WTC11 (cell line): ENCODE measurements around the gene MBD6. TPM values are rescaled to one million over a fixed set of nuclear protein-coding genes. Genes with fewer than 3 reads are reported as not detected.

Experiments
- ATAC-seq: fragments of 200-7000 bp; cut with Tn5 transposase; 2 replicates; pipeline ENCODE4 v1.10.0; 2021; ENCODE audit warnings: mild to moderate bottlenecking, moderate library complexity
- CTCF ChIA-PET: fragments of 300-600 bp; sonication (Branson Sonifier 250); formaldehyde crosslinking; loops from one replicate; lab custom pipeline; 2021; ENCODE audit warnings: antibody characterized with exemption; lab: Charles Lee
- POLR2A ChIA-PET: fragments of 350-600 bp; sonication (Branson Sonifier 250); formaldehyde crosslinking; loops from one replicate; lab custom pipeline; 2021; ENCODE audit warnings: antibody characterized with exemption; lab: Charles Lee
- DNase-seq: peaks from one replicate; pipeline ENCODE4 v3.0.0; 2021; ENCODE audit warnings: low spot score
- H3K27ac Mint-ChIP-seq: 2 replicates; pipeline ENCODE4 v1.8.0; 2021; ENCODE audit warnings: mixed read lengths
- H3K27me3 Mint-ChIP-seq: 2 replicates; pipeline ENCODE4 v1.8.0; 2021; ENCODE audit warnings: low read depth, mild to moderate bottlenecking, moderate library complexity, mixed read lengths
- H3K36me3 Mint-ChIP-seq: 2 replicates; pipeline ENCODE4 v1.8.0; 2021; ENCODE audit warnings: mixed read lengths
- H3K4me1 Mint-ChIP-seq: 2 replicates; pipeline ENCODE4 v1.8.0; 2022; ENCODE audit warnings: mixed read lengths
- H3K4me3 Mint-ChIP-seq: 2 replicates; pipeline ENCODE4 v1.8.0; 2021; ENCODE audit warnings: mild to moderate bottlenecking, moderate library complexity, mixed read lengths
- H3K9me3 Mint-ChIP-seq: 2 replicates; pipeline ENCODE4 v1.8.0; 2021; ENCODE audit warnings: mixed read lengths
- AR ChIP-seq: fragments of 250-450 bp; sonication (Bioruptor Pico); IDR thresholded peaks from 2 replicates; pipeline ENCODE4 v1.9.0; 2021; ENCODE audit warnings: mild to moderate bottlenecking
- CREB1 ChIP-seq: sonication (generic); formaldehyde crosslinking; IDR thresholded peaks from 2 replicates; pipeline ENCODE4 v1.8.0; 2023; ENCODE audit warnings: mild to moderate bottlenecking, missing genetic modification reagents
- GRHL2 ChIP-seq: fragments of 250-450 bp; sonication (Bioruptor Pico); IDR thresholded peaks from 2 replicates; pipeline ENCODE4 v1.8.0; 2022; ENCODE audit warnings: mild to moderate bottlenecking, moderate library complexity; ENCODE audit not compliant: insufficient replicate concordance, severe bottlenecking
- IRF2 ChIP-seq: sonication (generic); formaldehyde crosslinking; IDR thresholded peaks from 2 replicates; pipeline ENCODE4 v1.8.0; 2022; ENCODE audit warnings: low read depth, missing genetic modification reagents, borderline replicate concordance
- KAT7 ChIP-seq: sonication (generic); formaldehyde crosslinking; IDR thresholded peaks from 2 replicates; pipeline ENCODE4 v1.8.1; 2023; ENCODE audit warnings: missing genetic modification reagents, mild to moderate bottlenecking, borderline replicate concordance
- MXD4 ChIP-seq: fragments of 250-450 bp; sonication (Bioruptor Pico); IDR thresholded peaks from 2 replicates; pipeline ENCODE4 v1.8.0; 2021; ENCODE audit warnings: mild to moderate bottlenecking, moderate library complexity, borderline replicate concordance
- RELA ChIP-seq: sonication (generic); formaldehyde crosslinking; IDR thresholded peaks from 2 replicates; pipeline ENCODE4 v1.8.1; 2022; ENCODE audit warnings: missing genetic modification reagents, mild to moderate bottlenecking, borderline replicate concordance
- SP1 ChIP-seq: sonication (generic); formaldehyde crosslinking; conservative IDR thresholded peaks from 2 replicates; pipeline ENCODE4 v1.8.1; 2022; ENCODE audit warnings: missing genetic modification reagents
- TP53 ChIP-seq: sonication (generic); formaldehyde crosslinking; IDR thresholded peaks from 2 replicates; pipeline ENCODE4 v1.8.1; 2023; ENCODE audit warnings: mild to moderate bottlenecking, missing genetic modification reagents
- ZNF121 ChIP-seq: sonication (generic); formaldehyde crosslinking; IDR thresholded peaks from 2 replicates; pipeline ENCODE4 v1.8.0; 2023; ENCODE audit warnings: missing genetic modification reagents
- ZNF281 ChIP-seq: sonication (generic); formaldehyde crosslinking; IDR thresholded peaks from 2 replicates; pipeline ENCODE4 v1.8.0; 2023; ENCODE audit warnings: mild to moderate bottlenecking, missing genetic modification reagents
- total RNA-seq: library from RNA; stranded (reverse); gene quantifications from 3 replicates; pipeline ENCODE4 v1.2.3, GENCODE V29; 2021
- TF ChIP-seq, protein P1 (sequence below): sonication (generic); formaldehyde crosslinking; IDR thresholded peaks from 2 replicates; pipeline ENCODE4 v1.8.1; 2023; ENCODE audit warnings: mild to moderate bottlenecking, missing genetic modification reagents, moderate library complexity
- TF ChIP-seq, protein P2 (sequence below): sonication (generic); formaldehyde crosslinking; IDR thresholded peaks from 2 replicates; pipeline ENCODE4 v1.8.1; 2023; ENCODE audit warnings: mild to moderate bottlenecking, missing genetic modification reagents, moderate library complexity
- TF ChIP-seq, protein P3 (sequence below): fragments of 250-450 bp; sonication (Bioruptor Pico); IDR thresholded peaks from 2 replicates; pipeline ENCODE4 v1.8.0; 2021; ENCODE audit warnings: mild to moderate bottlenecking
- TF ChIP-seq, protein P4 (sequence below): sonication (generic); formaldehyde crosslinking; conservative IDR thresholded peaks from 2 replicates; pipeline ENCODE4 v1.8.1; 2022; ENCODE audit warnings: mild to moderate bottlenecking, missing genetic modification reagents
- TF ChIP-seq, protein P5 (sequence below): sonication (generic); formaldehyde crosslinking; IDR thresholded peaks from 2 replicates; pipeline ENCODE4 v1.8.1; 2022; ENCODE audit warnings: low read depth, mild to moderate bottlenecking, moderate library complexity, missing genetic modification reagents, borderline replicate concordance

The MBD6 gene
- total RNA-seq, 1 experiment from 2014 or later, result 46.3 TPM

DNA sequence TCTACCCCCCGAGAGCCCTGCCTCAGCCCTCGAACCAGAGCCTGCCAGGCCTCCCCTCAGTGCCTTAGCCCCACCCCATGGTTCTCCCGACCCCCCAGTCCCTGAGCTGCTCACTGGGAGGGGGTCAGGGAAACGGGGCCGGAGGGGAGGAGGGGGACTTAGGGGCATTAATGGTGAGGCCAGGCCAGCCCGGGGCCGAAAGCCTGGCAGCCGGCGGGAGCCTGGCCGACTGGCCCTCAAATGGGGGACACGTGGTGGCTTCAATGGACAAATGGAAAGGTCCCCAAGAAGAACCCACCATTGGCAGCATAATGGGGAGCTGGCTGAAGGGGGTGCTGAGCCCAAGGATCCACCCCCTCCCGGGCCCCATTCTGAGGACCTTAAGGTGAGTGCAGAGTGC lies 5.6 kb downstream of the MBD6 start:
- no peak overlapping the region for H3K4me3 Mint-ChIP-seq
- peaks cover 14% of the 10 kb centered on the region for H3K4me1 Mint-ChIP-seq
- H3K27me3 Mint-ChIP-seq, result no peaks in the 10 kb centered on the region
- CTCF ChIA-PET, result interaction anchor here (1.4 kb wide), 1 partner anchor 55 kb away, joined by 3 read pairs; no protein-coding TSS in a partner anchor
- peaks cover 38% of the 10 kb centered on the region for H3K36me3 Mint-ChIP-seq
- DNase-seq (no peak), ATAC-seq (no peak)
- no peaks in the 10 kb centered on the region for H3K9me3 Mint-ChIP-seq
- no peak overlapping the region for H3K27ac Mint-ChIP-seq
- TF ChIP-seq ZNF121 (CRISPR knock-in tag) (no peak), IRF2 (CRISPR knock-in tag) (no peak), GRHL2 (no peak), TP53 (CRISPR knock-in tag) (no peak), MXD4 (no peak), CREB1 (CRISPR knock-in tag) (no peak), RELA (CRISPR knock-in tag) (no peak), KAT7 (CRISPR knock-in tag) (no peak), SP1 (CRISPR knock-in tag) (no peak), ZNF281 (no peak), AR (no peak)
- TF ChIP-seq, protein P1, sequence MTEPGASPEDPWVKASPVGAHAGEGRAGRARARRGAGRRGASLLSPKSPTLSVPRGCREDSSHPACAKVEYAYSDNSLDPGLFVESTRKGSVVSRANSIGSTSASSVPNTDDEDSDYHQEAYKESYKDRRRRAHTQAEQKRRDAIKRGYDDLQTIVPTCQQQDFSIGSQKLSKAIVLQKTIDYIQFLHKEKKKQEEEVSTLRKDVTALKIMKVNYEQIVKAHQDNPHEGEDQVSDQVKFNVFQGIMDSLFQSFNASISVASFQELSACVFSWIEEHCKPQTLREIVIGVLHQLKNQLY, result no peak
- TF ChIP-seq, protein P2, sequence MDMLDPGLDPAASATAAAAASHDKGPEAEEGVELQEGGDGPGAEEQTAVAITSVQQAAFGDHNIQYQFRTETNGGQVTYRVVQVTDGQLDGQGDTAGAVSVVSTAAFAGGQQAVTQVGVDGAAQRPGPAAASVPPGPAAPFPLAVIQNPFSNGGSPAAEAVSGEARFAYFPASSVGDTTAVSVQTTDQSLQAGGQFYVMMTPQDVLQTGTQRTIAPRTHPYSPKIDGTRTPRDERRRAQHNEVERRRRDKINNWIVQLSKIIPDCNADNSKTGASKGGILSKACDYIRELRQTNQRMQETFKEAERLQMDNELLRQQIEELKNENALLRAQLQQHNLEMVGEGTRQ (CRISPR knock-in tag), result no peak
- TF ChIP-seq, protein P3, sequence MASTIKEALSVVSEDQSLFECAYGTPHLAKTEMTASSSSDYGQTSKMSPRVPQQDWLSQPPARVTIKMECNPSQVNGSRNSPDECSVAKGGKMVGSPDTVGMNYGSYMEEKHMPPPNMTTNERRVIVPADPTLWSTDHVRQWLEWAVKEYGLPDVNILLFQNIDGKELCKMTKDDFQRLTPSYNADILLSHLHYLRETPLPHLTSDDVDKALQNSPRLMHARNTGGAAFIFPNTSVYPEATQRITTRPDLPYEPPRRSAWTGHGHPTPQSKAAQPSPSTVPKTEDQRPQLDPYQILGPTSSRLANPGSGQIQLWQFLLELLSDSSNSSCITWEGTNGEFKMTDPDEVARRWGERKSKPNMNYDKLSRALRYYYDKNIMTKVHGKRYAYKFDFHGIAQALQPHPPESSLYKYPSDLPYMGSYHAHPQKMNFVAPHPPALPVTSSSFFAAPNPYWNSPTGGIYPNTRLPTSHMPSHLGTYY (CRISPR knock-in tag), result no peak
- TF ChIP-seq, protein P4, sequence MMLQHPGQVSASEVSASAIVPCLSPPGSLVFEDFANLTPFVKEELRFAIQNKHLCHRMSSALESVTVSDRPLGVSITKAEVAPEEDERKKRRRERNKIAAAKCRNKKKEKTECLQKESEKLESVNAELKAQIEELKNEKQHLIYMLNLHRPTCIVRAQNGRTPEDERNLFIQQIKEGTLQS (CRISPR knock-in tag), result no peak
- TF ChIP-seq, protein P5, sequence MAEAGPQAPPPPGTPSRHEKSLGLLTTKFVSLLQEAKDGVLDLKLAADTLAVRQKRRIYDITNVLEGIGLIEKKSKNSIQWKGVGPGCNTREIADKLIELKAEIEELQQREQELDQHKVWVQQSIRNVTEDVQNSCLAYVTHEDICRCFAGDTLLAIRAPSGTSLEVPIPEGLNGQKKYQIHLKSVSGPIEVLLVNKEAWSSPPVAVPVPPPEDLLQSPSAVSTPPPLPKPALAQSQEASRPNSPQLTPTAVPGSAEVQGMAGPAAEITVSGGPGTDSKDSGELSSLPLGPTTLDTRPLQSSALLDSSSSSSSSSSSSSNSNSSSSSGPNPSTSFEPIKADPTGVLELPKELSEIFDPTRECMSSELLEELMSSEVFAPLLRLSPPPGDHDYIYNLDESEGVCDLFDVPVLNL (CRISPR knock-in tag), result no peak
- TF ChIP-seq, all 79 proteins: peak for 0
- POLR2A ChIA-PET, result interaction anchor here (1.0 kb wide), 1 partner anchor 8 kb away, joined by 3 read pairs; no protein-coding TSS in a partner anchor
